Natural killer cell (primary cell): Measurements from ENCODE around the gene ASPHD1. TPM values are rescaled to one million over a fixed set of nuclear protein-coding genes. Genes with fewer than 3 reads are reported as not detected.

ENCODE experiments used
- ATAC-seq, 3 donors: fragments of 150-1000 bp in 2 of 3; fragments of 200-7000 bp in 1 of 3; cut with Tn5 transposase; 1 replicate in 1 of 3; 2 replicates in 2 of 3; pipeline ENCODE4 v1.10.0; 2021; ENCODE audit warnings: mild to moderate bottlenecking in 2 of 3, moderate library complexity in 2 of 3
- DNase-seq, 2 donors: peaks; one replicate each; pipeline versions ENCODE4 v3.0.0 to v3.0.0-alpha.2; 2013 to 2021; ENCODE audit warnings: mixed read lengths in 1 of 2
- H3K27ac ChIP-seq: one replicate; pipeline ENCODE4 v1.5.1; 2013; ENCODE audit warnings: mild to moderate bottlenecking, low read length
- H3K27me3 ChIP-seq: one replicate; pipeline ENCODE4 v1.6.1; 2013; ENCODE audit warnings: low read length; ENCODE audit not compliant: control insufficient read depth, insufficient read depth
- H3K36me3 ChIP-seq: one replicate; pipeline ENCODE4 v1.6.1; 2013; ENCODE audit warnings: low read length; ENCODE audit not compliant: control insufficient read depth, insufficient read depth
- H3K4me1 ChIP-seq: one replicate; pipeline ENCODE4 v1.6.1; 2013; ENCODE audit warnings: low read length; ENCODE audit not compliant: control insufficient read depth, insufficient read depth
- H3K4me3 ChIP-seq: one replicate; pipeline ENCODE4 v1.5.1; 2013; ENCODE audit warnings: low read length
- H3K9me3 ChIP-seq: one replicate; pipeline ENCODE4 v1.6.1; 2013; ENCODE audit warnings: low read length; ENCODE audit not compliant: control insufficient read depth, insufficient read depth
- H3K27ac Mint-ChIP-seq, 2 donors: one replicate each; pipeline ENCODE4 v1.8.0; 2022; ENCODE audit warnings: mild to moderate bottlenecking in 2 of 2, mixed read lengths in 2 of 2, moderate library complexity in 1 of 2
- H3K27me3 Mint-ChIP-seq, 2 donors: one replicate each; pipeline ENCODE4 v1.8.0; 2022; ENCODE audit warnings: low read depth in 2 of 2, mixed read lengths in 2 of 2
- H3K36me3 Mint-ChIP-seq: one replicate; pipeline ENCODE4 v1.8.0; 2022; ENCODE audit warnings: mixed read lengths
- H3K4me1 Mint-ChIP-seq, 2 donors: one replicate each; pipeline ENCODE4 v1.8.0; 2022; ENCODE audit warnings: mixed read lengths in 2 of 2
- H3K4me3 Mint-ChIP-seq: one replicate; pipeline ENCODE4 v1.8.0; 2022; ENCODE audit warnings: mild to moderate bottlenecking, moderate library complexity, mixed read lengths
- H3K9me3 Mint-ChIP-seq, 2 donors: one replicate each; pipeline ENCODE4 v1.8.0; 2022; ENCODE audit warnings: mixed read lengths in 2 of 2
- CTCF ChIP-seq: fragments of 200-600 bp; IDR thresholded peaks from one replicate; pipeline ENCODE4 v1.8.0; 2022; ENCODE audit warnings: antibody characterized with exemption
- WGBS: methylation state at CpG from one replicate; pipeline ENCODE4 v1.1.7; 2013; ENCODE audit warnings: missing lambda C conversion rate; ENCODE audit not compliant: insufficient coverage; 5-methylcytosine and 5-hydroxymethylcytosine counted together
- intact Hi-C: fragments of 100-400 bp; cut with micrococcal nuclease; formaldehyde crosslinking; loops from one replicate; pipeline ENCODE4 v1.14.2; 2022
- total RNA-seq, 4 donors: library from RNA; stranded (reverse); fragments of 120-200 nt in 1 of 4; gene quantifications; one replicate each; pipeline versions ENCODE4 v1.2.3 to v1.2.4, GENCODE V29; 2013 to 2022

Gene ASPHD1
- total RNA-seq, 3 donors from 2014 or later (not counting 1 experiment from before 2014, with no cell fraction given): not detected

- no peaks in the 10 kb centered on the region for H3K9me3 ChIP-seq
- intact Hi-C loops: no loop called here
- no peaks in the 10 kb centered on the region for H3K36me3 ChIP-seq
- no peak for TF ChIP-seq CTCF
- Mint-ChIP-seq H3K4me1 (peaks cover 5 to 13% of the 10 kb centered on the region in 2 donors), H3K9me3 (no peaks in the 10 kb centered on the region), H3K27me3 (peaks cover 20 to 37% of the 10 kb centered on the region in 2 donors), H3K4me3 (no peak overlapping the region), H3K27ac (no peak overlapping the region), H3K36me3 (no peaks in the 10 kb centered on the region)
- DNase-seq (no peak), ATAC-seq (no peak)
- H3K4me1 ChIP-seq: peaks cover 13% of the 10 kb centered on the region
- peaks cover 27% of the 10 kb centered on the region for H3K27me3 ChIP-seq
- 2% methylated on average over 23 of the region's 25 CpGs for WGBS
- H3K4me3 ChIP-seq: no peak overlapping the region
- no peak overlapping the region for H3K27ac ChIP-seq
Observed at GRCh38 chr16:29898804-29899515, 1.3 kb upstream of the ASPHD1 start.

- no peaks in the 10 kb centered on the region for H3K9me3 ChIP-seq
- intact Hi-C loops: no loop called here
Observed at GRCh38 chr16:29899516-29900101, 679 bp upstream of the ASPHD1 start, which contains the start of gene SEZ6L2. Gene SEZ6L2 (minus strand): TSS chr16:29899550. CDS start chr16:29899019, 531 bp downstream.

GRCh38 chr16:29900888-29901606 lies 759 bp downstream of the ASPHD1 start:
- Histone ChIP-seq H3K27me3 (peaks cover 27% of the 10 kb centered on the region), H3K9me3 (no peaks in the 10 kb centered on the region), H3K4me1 (peaks cover 13% of the 10 kb centered on the region), H3K4me3 (no peak overlapping the region), H3K36me3 (no peaks in the 10 kb centered on the region), H3K27ac (no peak overlapping the region)
- H3K27me3 Mint-ChIP-seq: peaks cover 20 to 37% of the 10 kb centered on the region in 2 donors
- H3K4me3 Mint-ChIP-seq: peak overlapping the region; percentile 70
- intact Hi-C loops: no loop called here
- no peaks in the 10 kb centered on the region for H3K36me3 Mint-ChIP-seq
- 65% methylated on average over 31 of the region's 31 CpGs for WGBS
- H3K9me3 Mint-ChIP-seq: no peaks in the 10 kb centered on the region
- peaks cover 5 to 13% of the 10 kb centered on the region in 2 donors for H3K4me1 Mint-ChIP-seq
- no peak overlapping the region for H3K27ac Mint-ChIP-seq
- ATAC-seq (no peak), DNase-seq (no peak)
- TF ChIP-seq CTCF: no peak

More at GRCh38 chr16:29899516-29900101, 679 bp upstream of the ASPHD1 start, which contains the start of gene SEZ6L2:
- Histone ChIP-seq H3K36me3 (no peaks in the 10 kb centered on the region), H3K4me3 (no peak within 1 kb of the TSS), H3K27me3 (peaks cover 27% of the 10 kb centered on the region), H3K27ac (no peak within 1 kb of the TSS), H3K4me1 (peaks cover 13% of the 10 kb centered on the region)
- Mint-ChIP-seq H3K9me3 (no peaks in the 10 kb centered on the region), H3K4me3 (peak within 1 kb of the TSS; percentile 70), H3K36me3 (no peaks in the 10 kb centered on the region), H3K27me3 (peaks cover 20 to 37% of the 10 kb centered on the region in 2 donors), H3K27ac (no peak within 1 kb of the TSS), H3K4me1 (peaks cover 5 to 13% of the 10 kb centered on the region in 2 donors)
- under 1% methylated on average over 25 of the region's 29 CpGs for WGBS
- ATAC-seq (no peak), DNase-seq (peak in 1 of 2 donors; percentile 23)
- TF ChIP-seq CTCF: no peak
